Ovary (tissue), 9 donors: ENCODE measurements around the gene FHOD1. TPM values are rescaled to one million over a fixed set of nuclear protein-coding genes. Genes with fewer than 3 reads are reported as not detected.
A peak's percentile ranks its signal among the peaks of the same experiment; 100 is the strongest.

ENCODE experiments used
- DNase-seq, 5 donors: peaks; one replicate each; pipeline ENCODE4 v3.0.0-alpha.2; 2019 to 2020
- H3K27ac ChIP-seq, 2 donors: fragments of 200-600 bp; one replicate each; pipeline versions ENCODE4 v1.5.1 to v1.8.0; 2019 to 2022
- H3K27me3 ChIP-seq: fragments of 200-600 bp; one replicate; pipeline ENCODE4 v1.8.0; 2022
- H3K36me3 ChIP-seq: fragments of 200-600 bp; sonication (generic); one replicate; pipeline ENCODE4 v1.5.1; 2019
- H3K4me1 ChIP-seq: one replicate; pipeline ENCODE4 v1.8.1; 2013; ENCODE audit warnings: mild to moderate bottlenecking, moderate library complexity; ENCODE audit not compliant: insufficient read depth
- H3K4me3 ChIP-seq: fragments of 200-600 bp; sonication (generic); one replicate; pipeline ENCODE4 v1.5.1; 2017
- H3K9me3 ChIP-seq, 2 donors: fragments of 200-600 bp in 1 of 2; sonication (generic) in 1 of 2; one replicate each; pipeline versions ENCODE4 v1.5.1 to v1.8.1; 2013 to 2019; ENCODE audit warnings: mild to moderate bottlenecking in 1 of 2, moderate library complexity in 1 of 2
- EP300 ChIP-seq: sonication (generic); formaldehyde crosslinking; IDR thresholded peaks from one replicate; pipeline ENCODE4 v1.6.1; 2017; ENCODE audit warnings: antibody characterized with exemption
- POLR2A ChIP-seq: fragments of 450-650 bp; IDR thresholded peaks from one replicate; pipeline ENCODE4 v1.6.1; 2017; ENCODE audit warnings: antibody characterized with exemption, mild to moderate bottlenecking, moderate library complexity
- whole genome bisulfite sequencing, 3 donors: extraction: QIAGEN DNeasy Blood & Tissue Kit in 1 of 3; methylation state at CpG; one replicate each; pipeline versions ENCODE4 v1.1.5 to v1.1.7; 2013 to 2017; 5-methylcytosine and 5-hydroxymethylcytosine counted together
- intact Hi-C, 4 donors: fragments of 100-400 bp; cut with DNase I; formaldehyde crosslinking; loops; one replicate each; pipeline versions ENCODE4 v1.11.0 to v1.15.1; 2022 to 2023
- microRNA counts: library from miRNA; unstranded; fragments of <30 nt; microRNA quantifications from one replicate; lab custom pipeline; 2016
- microRNA-seq, 3 donors: library from miRNA; unstranded; fragments of <30 nt; microRNA quantifications; one replicate each; pipeline versions ENCODE4 to v1.2.0, GENCODE V29; 2019 to 2020
- polyA plus RNA-seq, 2 donors: library from polyadenylated mRNA; stranded (reverse); fragments of 200-250 nt in 1 of 2; fragments of 350-450 nt in 1 of 2; fragmentation: Illumina TruSeq in 1 of 2; extraction: RNeasy Lipid Tissue Mini Kit (QIAGEN cat#74804) in 1 of 2; gene quantifications; one replicate each; pipeline ENCODE4 v1.2.3, GENCODE V29; 2013 to 2014
- small RNA-seq: library from RNA; depleted of rRNA; stranded (forward); fragments of <200 nt; gene quantifications from one replicate; pipeline ENCODE3, GENCODE V24; 2016
- total RNA-seq, 7 donors: library from RNA; depleted of rRNA in 2 of 7; stranded (reverse); fragments of >200 nt in 2 of 7; fragmentation: NEBNext Ultra II Directional in 3 of 7; extraction: Animal tissue kit (Norgen Biotek cat#: 25700) in 3 of 7; gene quantifications; one replicate each; pipeline versions ENCODE4 v1.1.0 to v1.2.4, GENCODE V29; 2016 to 2023
- TF ChIP-seq, protein P1 (sequence below), 3 donors: fragments of 450-650 bp in 2 of 3; fragments of 200-600 bp in 1 of 3; IDR thresholded peaks; one replicate each; pipeline versions ENCODE4 v1.5.1 to v1.8.0; 2016 to 2022; ENCODE audit warnings: antibody characterized with exemption in 3 of 3, mild to moderate bottlenecking in 1 of 3
- donor health status: DM: no; HTN: no; CAD: no; lungs with moderate emphysema.
- donor health status: DM: no; HTN: no; CAD: no.
- donor health status: Bipolar disorder and iron deficiency.
- donor health status: DM: yes; HTN: yes; CAD: no.
- donor health status: DM: no; HTN: no; CAD: no.
- donor health status: DM: yes; HTN: yes; CAD: no.

The FHOD1 gene
- total and polyA plus RNA-seq, 9 donors: 16.0 to 84.2 (median 36.9) TPM

DNA sequence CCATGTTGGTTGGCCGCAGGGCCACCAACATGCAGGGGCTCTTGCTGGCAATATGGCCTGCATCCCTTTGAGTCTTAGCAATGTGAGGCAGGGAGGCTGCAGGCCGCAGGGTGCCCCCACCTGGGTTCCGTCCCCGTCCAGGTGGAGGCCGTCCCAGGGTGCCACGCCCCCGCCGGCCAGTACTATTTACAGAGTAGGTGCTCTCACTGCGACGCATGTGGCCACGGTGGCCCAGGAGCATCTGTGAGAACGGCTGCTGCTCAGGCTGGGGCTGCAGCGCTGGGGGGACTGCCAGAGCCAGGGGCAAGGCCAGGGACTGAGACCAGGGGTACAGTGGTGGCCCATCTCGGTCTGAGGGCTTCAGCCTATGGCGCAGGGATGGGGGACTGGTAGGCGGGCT is 67.1 kb downstream of the FHOD1 start:
- H3K4me3 ChIP-seq: no peak overlapping the region
- H3K9me3 ChIP-seq: no peaks in the 10 kb centered on the region
- no peak for TF ChIP-seq POLR2A
- TF ChIP-seq EP300: no peak
- TF ChIP-seq, protein P1, sequence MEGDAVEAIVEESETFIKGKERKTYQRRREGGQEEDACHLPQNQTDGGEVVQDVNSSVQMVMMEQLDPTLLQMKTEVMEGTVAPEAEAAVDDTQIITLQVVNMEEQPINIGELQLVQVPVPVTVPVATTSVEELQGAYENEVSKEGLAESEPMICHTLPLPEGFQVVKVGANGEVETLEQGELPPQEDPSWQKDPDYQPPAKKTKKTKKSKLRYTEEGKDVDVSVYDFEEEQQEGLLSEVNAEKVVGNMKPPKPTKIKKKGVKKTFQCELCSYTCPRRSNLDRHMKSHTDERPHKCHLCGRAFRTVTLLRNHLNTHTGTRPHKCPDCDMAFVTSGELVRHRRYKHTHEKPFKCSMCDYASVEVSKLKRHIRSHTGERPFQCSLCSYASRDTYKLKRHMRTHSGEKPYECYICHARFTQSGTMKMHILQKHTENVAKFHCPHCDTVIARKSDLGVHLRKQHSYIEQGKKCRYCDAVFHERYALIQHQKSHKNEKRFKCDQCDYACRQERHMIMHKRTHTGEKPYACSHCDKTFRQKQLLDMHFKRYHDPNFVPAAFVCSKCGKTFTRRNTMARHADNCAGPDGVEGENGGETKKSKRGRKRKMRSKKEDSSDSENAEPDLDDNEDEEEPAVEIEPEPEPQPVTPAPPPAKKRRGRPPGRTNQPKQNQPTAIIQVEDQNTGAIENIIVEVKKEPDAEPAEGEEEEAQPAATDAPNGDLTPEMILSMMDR (IDR thresholded peaks at IDR 0.05): no peak
- peak in 2 of 5 donors; percentile 44 to 49 for DNase-seq
- no peaks in the 10 kb centered on the region for H3K36me3 ChIP-seq
- H3K27me3 ChIP-seq: no peaks in the 10 kb centered on the region
- peaks cover 4% of the 10 kb centered on the region for H3K4me1 ChIP-seq
- WGBS, 3 donors: 90 to 100% (median 92%) methylated on average over 12 to 16 of the region's 16 CpGs
- intact Hi-C loops: loop anchor here in 1 of 4 donors (10.0 kb wide), 1 partner anchor 205 kb away; no protein-coding TSS in a partner anchor
- H3K27ac ChIP-seq: no peak overlapping the region

DNA sequence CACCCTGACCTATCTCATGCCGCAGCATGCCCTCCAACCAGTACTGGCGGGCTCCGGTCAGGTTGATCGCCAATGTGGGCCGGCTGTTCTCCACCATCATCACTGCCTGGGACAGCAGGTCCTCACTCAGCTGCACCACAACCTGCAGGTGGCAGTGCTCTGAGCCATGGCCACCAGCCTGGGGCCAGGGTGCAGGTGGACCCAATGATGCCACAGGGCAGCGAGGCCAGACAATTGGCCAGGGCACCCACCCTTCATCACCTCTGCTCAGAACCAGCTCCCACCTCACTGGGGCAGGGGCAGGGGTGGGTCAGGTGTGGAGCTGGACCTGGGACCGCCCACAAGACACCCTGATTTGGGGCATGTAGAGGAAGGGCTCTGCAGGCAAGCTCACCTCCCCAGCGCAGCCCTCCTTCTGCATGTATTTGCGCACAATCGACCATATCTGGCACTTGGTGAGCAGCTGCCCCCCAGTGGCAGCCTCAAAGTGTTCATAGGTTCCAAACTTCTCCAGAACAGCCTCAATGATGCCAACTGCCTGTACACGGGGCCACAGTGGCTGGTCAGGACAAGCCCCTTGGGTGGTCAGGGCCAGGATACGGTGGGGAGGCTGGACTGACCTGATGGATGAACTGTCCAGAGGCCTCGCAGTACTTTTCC is 67.7 kb downstream of the FHOD1 start:
- TF ChIP-seq, protein P1 (IDR thresholded peaks at IDR 0.05): no peak
- no peak for TF ChIP-seq EP300
- TF ChIP-seq POLR2A: no peak
- peak in 2 of 5 donors; percentile 39 to 44 for DNase-seq
- intact Hi-C loops: loop anchor here in 1 of 4 donors (10.0 kb wide), 1 partner anchor 205 kb away; no protein-coding TSS in a partner anchor

More for the DNA sequence above, 67.7 kb downstream of the FHOD1 start:
- 88 to 96% (median 88%) methylated on average over 13 of the region's 13 CpGs for WGBS, 3 donors
- Histone ChIP-seq H3K4me3 (no peak overlapping the region), H3K27ac (no peak overlapping the region), H3K9me3 (no peaks in the 10 kb centered on the region), H3K36me3 (no peaks in the 10 kb centered on the region), H3K27me3 (no peaks in the 10 kb centered on the region), H3K4me1 (peaks cover 2% of the 10 kb centered on the region)

MicroRNAs encoded within 50 kb of the gene (microRNA counts, 767-probe panel; counts per million panel counts)
- microRNA hsa-miR-328 (lab: Ali Mortazavi, UCI): 530 counts per million, percentile 78 among the panel's probes with 10 or more counts

Small RNA genes lying within 50 kb of the gene (microRNA-seq; reads per million reads assigned to microRNA genes)
- gene MIR328: 149 to 619 (median 331) reads per million in 3 donors

Small RNA genes lying within 50 kb of the gene (small RNA-seq; reads per million reads assigned to genes)
- 6.8 reads per million, percentile 82 among the genes with 10 or more reads in this experiment for gene MIR328

Other genes starting within 250 kb of the FHOD1 start
- 10 to 100 TPM; 39.9 to 58.3 (median 48.9) TPM for gene CBFB, start 218.3 kb downstream of the FHOD1 start, total RNA-seq
- gene CBFB, start 218.3 kb downstream of the FHOD1 start, polyA plus RNA-seq: 10 to 100 TPM; 19.2 to 23.8 TPM
- 10 to 100 TPM; 13.7 to 17.4 (median 14.9) TPM for gene PHAF1, start 137.5 kb downstream of the FHOD1 start, total RNA-seq
- gene PHAF1, start 137.5 kb downstream of the FHOD1 start, polyA plus RNA-seq: 10 to 100 TPM in 1 of 2 donors, 1 to 10 TPM in 1; 9.0 to 25.1 TPM
- 10 to 100 TPM; 11.1 to 45.7 (median 28.7) TPM for gene B3GNT9, start 96.5 kb downstream of the FHOD1 start, total RNA-seq
- 10 to 100 TPM; 17.1 to 18.1 TPM for gene B3GNT9, start 96.5 kb downstream of the FHOD1 start, polyA plus RNA-seq
- gene TRADD, start 87.6 kb downstream of the FHOD1 start, total RNA-seq: 10 to 100 TPM in 6 of 7 donors, 1 to 10 TPM in 1; 7.3 to 30.9 (median 15.5) TPM
- gene TRADD, start 87.6 kb downstream of the FHOD1 start, polyA plus RNA-seq: 10 to 100 TPM in 1 of 2 donors, 1 to 10 TPM in 1; 4.2 to 15.7 TPM
- gene FBXL8, start 87.5 kb downstream of the FHOD1 start, total RNA-seq: 10 to 100 TPM in 6 of 7 donors, 1 to 10 TPM in 1; 8.8 to 23.0 (median 15.0) TPM
- 10 to 100 TPM in 1 of 2 donors, 1 to 10 TPM in 1; 1.3 to 13.1 TPM for gene FBXL8, start 87.5 kb downstream of the FHOD1 start, polyA plus RNA-seq
- gene HSF4, start 82.7 kb downstream of the FHOD1 start, total RNA-seq: 100 to 1,000 TPM in 1 of 7 donors, 10 to 100 TPM in 6; 30.8 to 115 (median 77.7) TPM
- gene HSF4, start 82.7 kb downstream of the FHOD1 start, polyA plus RNA-seq: 10 to 100 TPM in 1 of 2 donors, 1 to 10 TPM in 1; 9.9 to 44.9 TPM
- 10 to 100 TPM; 14.1 to 31.7 (median 21.4) TPM for gene NOL3, start 76.9 kb downstream of the FHOD1 start, total RNA-seq
- 10 to 100 TPM; 17.9 to 23.1 TPM for gene NOL3, start 76.9 kb downstream of the FHOD1 start, polyA plus RNA-seq
- 10 to 100 TPM; 16.8 to 96.4 (median 65.7) TPM for gene MATCAP1, start 63.5 kb downstream of the FHOD1 start, total RNA-seq
- 10 to 100 TPM; 15.4 to 38.4 TPM for gene MATCAP1, start 63.5 kb downstream of the FHOD1 start, polyA plus RNA-seq
- 10 to 100 TPM in 4 of 7 donors, 1 to 10 TPM in 3; 6.1 to 33.0 (median 16.4) TPM for gene EXOC3L1, start 57.3 kb downstream of the FHOD1 start, total RNA-seq
- 10 to 100 TPM in 1 of 2 donors, under 1 TPM in 1; 0.32 to 12.2 TPM for gene EXOC3L1, start 57.3 kb downstream of the FHOD1 start, polyA plus RNA-seq
- 10 to 100 TPM; 36.0 to 75.7 (median 52.9) TPM for gene E2F4, start 55.3 kb downstream of the FHOD1 start, total RNA-seq
- gene E2F4, start 55.3 kb downstream of the FHOD1 start, polyA plus RNA-seq: 10 to 100 TPM; 17.6 to 36.2 TPM
- 10 to 100 TPM in 1 of 7 donors, 1 to 10 TPM in 6; 1.1 to 14.8 (median 2.8) TPM for gene ELMO3, start 48.4 kb downstream of the FHOD1 start, total RNA-seq
- 1 to 10 TPM in 1 of 2 donors, not detected in 1; 1.2 TPM for gene ELMO3, start 48.4 kb downstream of the FHOD1 start, polyA plus RNA-seq
- 10 to 100 TPM; 23.8 to 39.2 (median 32.1) TPM for gene TMEM208, start 20.4 kb downstream of the FHOD1 start, total RNA-seq
- 10 to 100 TPM; 26.3 to 52.0 TPM for gene TMEM208, start 20.4 kb downstream of the FHOD1 start, polyA plus RNA-seq
- 1 to 10 TPM in 5 of 7 donors, under 1 TPM in 2; 0.36 to 3.1 (median 1.3) TPM for gene SLC9A5, start 1.5 kb upstream of the FHOD1 start, total RNA-seq
- gene SLC9A5, start 1.5 kb upstream of the FHOD1 start, polyA plus RNA-seq: 1 to 10 TPM in 1 of 2 donors, under 1 TPM in 1; 0.53 to 1.1 TPM
- 10 to 100 TPM; 12.4 to 37.9 (median 27.6) TPM for gene PLEKHG4, start 32.1 kb upstream of the FHOD1 start, total RNA-seq
- gene PLEKHG4, start 32.1 kb upstream of the FHOD1 start, polyA plus RNA-seq: 10 to 100 TPM in 1 of 2 donors, 1 to 10 TPM in 1; 5.1 to 38.6 TPM
- under 1 TPM in 3 of 7 donors, not detected in 4; 0.05 to 0.32 (median 0.12) TPM for gene KCTD19, start 79.3 kb upstream of the FHOD1 start, total RNA-seq
- gene KCTD19, start 79.3 kb upstream of the FHOD1 start, polyA plus RNA-seq: under 1 TPM; 0.07 to 0.70 TPM
- 1 to 10 TPM in 4 of 7 donors, under 1 TPM in 2, not detected in 1; 0.58 to 2.6 (median 1.2) TPM for gene LRRC36, start 79.3 kb upstream of the FHOD1 start, total RNA-seq
- under 1 TPM; 0.59 to 0.80 TPM for gene LRRC36, start 79.3 kb upstream of the FHOD1 start, polyA plus RNA-seq
- 100 to 1,000 TPM in 1 of 7 donors, 10 to 100 TPM in 4, 1 to 10 TPM in 2; 2.2 to 269 (median 10.9) TPM for gene TPPP3, start 146.0 kb upstream of the FHOD1 start, total RNA-seq
- gene TPPP3, start 146.0 kb upstream of the FHOD1 start, polyA plus RNA-seq: 10 to 100 TPM; 15.2 to 15.6 TPM
- gene ZDHHC1, start 169.0 kb upstream of the FHOD1 start, total RNA-seq: 10 to 100 TPM; 17.3 to 45.5 (median 24.8) TPM
- gene ZDHHC1, start 169.0 kb upstream of the FHOD1 start, polyA plus RNA-seq: 10 to 100 TPM in 1 of 2 donors, 1 to 10 TPM in 1; 1.4 to 15.7 TPM
- gene HSD11B2, start 183.6 kb upstream of the FHOD1 start, total RNA-seq: 10 to 100 TPM in 5 of 7 donors, 1 to 10 TPM in 2; 1.3 to 26.3 (median 17.1) TPM
- 1 to 10 TPM; 4.6 to 5.1 TPM for gene HSD11B2, start 183.6 kb upstream of the FHOD1 start, polyA plus RNA-seq
- gene ATP6V0D1, start 233.7 kb upstream of the FHOD1 start, total RNA-seq: 100 to 1,000 TPM in 1 of 7 donors, 10 to 100 TPM in 6; 35.8 to 113 (median 63.0) TPM
- 10 to 100 TPM; 32.5 to 66.0 TPM for gene ATP6V0D1, start 233.7 kb upstream of the FHOD1 start, polyA plus RNA-seq
- under 1 TPM in 2 of 7 donors, not detected in 5; 0.48 to 0.55 TPM for gene AGRP, start 236.1 kb upstream of the FHOD1 start, total RNA-seq
- gene AGRP, start 236.1 kb upstream of the FHOD1 start, polyA plus RNA-seq: under 1 TPM in 1 of 2 donors, not detected in 1; 0.11 TPM